22Rv1 (cell line): Measurements from ENCODE around the gene ABCD1.
"Not testable (repeated sequence)": the region's sequence is repeated elsewhere in the genome, so short reads cannot be mapped to it uniquely, and the experiment has no call there.

Source experiments
- H3K27ac ChIP-seq: fragments of 450-650 bp; 2 replicates; pipeline ENCODE4 v1.5.1; 2017
- CTCF ChIP-seq: fragments of 450-650 bp; IDR thresholded peaks from 2 replicates; pipeline ENCODE4 v1.5.1; 2017; ENCODE audit warnings: mild to moderate bottlenecking
- ZFX ChIP-seq: fragments of 450-650 bp; IDR thresholded peaks from 2 replicates; pipeline ENCODE4 v1.6.1; 2017; ENCODE audit warnings: antibody characterized with exemption, borderline replicate concordance

ABCD1 gene

GRCh38 chrX:153725832-153726285 lies 1.2 kb downstream of the ABCD1 start:
- TF ChIP-seq CTCF (no peak), ZFX (no peak)
- H3K27ac ChIP-seq, result no peak overlapping the region

GRCh38 chrX:153726286-153727122 lies 1.8 kb downstream of the ABCD1 start:
- TF ChIP-seq ZFX (no peak), CTCF (no peak)
- H3K27ac ChIP-seq, result peak overlapping the region; percentile 49

- peak overlapping the region; percentile 49 for H3K27ac ChIP-seq
- TF ChIP-seq ZFX, result no peak
- TF ChIP-seq CTCF, result no peak
Measured at GRCh38 chrX:153727123-153727931, 2.7 kb downstream of the ABCD1 start.

GRCh38 chrX:153728095-153728494 lies 3.4 kb downstream of the ABCD1 start:
- no peak overlapping the region for H3K27ac ChIP-seq
- TF ChIP-seq ZFX (no peak), CTCF (0 out of 2 replicates have a peak, but pooled peaks have one; percentile 9)

GRCh38 chrX:153728951-153729631 lies 4.4 kb downstream of the ABCD1 start:
- no peak for TF ChIP-seq CTCF
- no peak for TF ChIP-seq ZFX
- H3K27ac ChIP-seq, result no peak overlapping the region

- H3K27ac ChIP-seq, result not testable (repeated sequence)
Measured at GRCh38 chrX:153730115-153730514, 5.5 kb downstream of the ABCD1 start.

GRCh38 chrX:153731117-153731844 lies 6.6 kb downstream of the ABCD1 start:
- no peak overlapping the region for H3K27ac ChIP-seq
- TF ChIP-seq CTCF (no peak), ZFX (no peak)
